Activated CD8-positive, alpha-beta memory T cell treated with anti-CD3 and anti-CD28 coated beads, Interleukin-2, amount 50 U/mL, for 24 hours (primary cell): ENCODE measurements around the gene MRGPRX3.

Experiments
- DNase-seq: peaks from one replicate; pipeline ENCODE4 v3.0.0-alpha.2; 2020; ENCODE audit errors: extremely low read depth

The MRGPRX3 gene

DNA sequence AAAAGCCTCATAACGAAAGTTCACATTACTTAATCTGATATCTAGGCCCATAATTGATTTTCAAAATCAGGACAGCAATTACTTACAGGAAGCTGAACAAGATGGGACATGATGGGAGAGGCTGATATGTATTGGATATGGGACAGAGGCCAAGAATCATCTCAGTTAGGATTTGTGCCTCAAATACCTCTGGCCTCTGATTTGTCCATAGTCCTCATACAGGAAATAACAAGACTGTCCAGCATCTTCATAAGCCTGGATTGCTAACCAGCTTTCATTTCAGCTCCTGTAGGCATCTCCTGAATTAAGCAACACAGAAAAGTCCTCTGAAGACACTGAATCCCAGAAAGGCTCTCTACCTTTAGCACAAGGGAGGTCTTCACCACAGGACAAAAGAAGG is 36.0 kb downstream of the MRGPRX3 start:
- no peak for DNase-seq

DNA sequence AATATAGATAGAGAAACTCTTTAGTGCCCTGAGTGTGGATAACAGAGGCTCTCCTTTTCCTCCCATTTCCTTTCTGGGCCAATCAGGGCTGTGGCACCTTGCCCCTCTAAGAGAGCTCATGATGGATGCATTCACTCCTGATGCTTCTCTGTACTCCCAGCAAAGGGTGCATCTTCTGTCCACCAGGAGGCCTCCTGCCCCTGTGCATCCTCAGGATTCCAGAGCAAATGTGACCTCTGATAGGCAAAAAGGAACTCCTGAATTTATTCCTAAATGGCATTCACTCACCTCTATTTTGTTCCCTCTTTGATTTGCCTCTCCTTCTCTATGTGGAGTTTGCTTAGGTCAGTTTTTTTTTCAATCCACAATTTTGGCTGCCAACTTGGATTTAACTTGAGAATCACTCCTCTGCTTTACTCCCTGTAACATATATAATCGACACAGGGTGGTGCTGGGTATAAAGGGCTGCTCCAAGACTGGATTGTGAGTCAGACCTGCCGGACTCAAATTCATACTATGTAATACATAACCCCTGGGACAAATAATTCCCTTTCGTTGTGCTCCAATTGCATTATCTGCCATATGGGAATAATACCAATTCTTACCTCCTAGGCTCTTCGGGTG is 39.1 kb downstream of the MRGPRX3 start:
- no peak for DNase-seq

DNA sequence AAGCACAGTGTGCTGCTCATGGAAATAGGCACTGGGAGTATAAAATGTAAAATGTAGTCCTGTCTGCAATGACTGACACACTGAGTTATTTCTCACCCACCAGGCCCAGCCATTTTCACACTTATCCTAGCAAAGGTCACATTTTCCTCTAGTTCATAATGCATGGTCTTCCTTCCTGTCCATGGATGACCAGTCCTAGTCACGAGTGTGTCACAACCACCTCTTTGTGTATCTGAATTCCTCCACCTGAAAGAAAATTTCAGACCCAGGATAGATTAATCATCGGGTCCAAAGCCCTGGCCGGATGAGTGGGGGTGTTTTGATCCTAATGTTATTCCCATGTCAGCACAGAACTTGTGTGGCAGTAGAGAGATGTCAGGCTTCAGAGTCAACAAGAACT is 40.3 kb downstream of the MRGPRX3 start, which contains the start of gene MRGPRX4:
MRGPRX4 (plus strand) TSS at position 172 of the 400 bp plus-strand sequence. CDS start 420 bp downstream, outside the sequence.
- no peak for DNase-seq

DNA sequence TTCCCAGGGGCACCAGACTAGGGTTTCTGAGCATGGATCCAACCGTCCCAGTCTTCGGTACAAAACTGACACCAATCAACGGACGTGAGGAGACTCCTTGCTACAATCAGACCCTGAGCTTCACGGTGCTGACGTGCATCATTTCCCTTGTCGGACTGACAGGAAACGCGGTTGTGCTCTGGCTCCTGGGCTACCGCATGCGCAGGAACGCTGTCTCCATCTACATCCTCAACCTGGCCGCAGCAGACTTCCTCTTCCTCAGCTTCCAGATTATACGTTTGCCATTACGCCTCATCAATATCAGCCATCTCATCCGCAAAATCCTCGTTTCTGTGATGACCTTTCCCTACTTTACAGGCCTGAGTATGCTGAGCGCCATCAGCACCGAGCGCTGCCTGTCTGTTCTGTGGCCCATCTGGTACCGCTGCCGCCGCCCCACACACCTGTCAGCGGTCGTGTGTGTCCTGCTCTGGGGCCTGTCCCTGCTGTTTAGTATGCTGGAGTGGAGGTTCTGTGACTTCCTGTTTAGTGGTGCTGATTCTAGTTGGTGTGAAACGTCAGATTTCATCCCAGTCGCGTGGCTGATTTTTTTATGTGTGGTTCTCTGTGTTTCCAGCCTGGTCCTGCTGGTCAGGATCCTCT is 41.0 kb downstream of the MRGPRX3 start:
- no peak for DNase-seq
